CD4-positive, alpha-beta T cell treated with Interleukin-21 for 1 hour (primary cell): Measurements from ENCODE around the gene PIN1.
"Not testable (repeated sequence)": the region's sequence is repeated elsewhere in the genome, so short reads cannot be mapped to it uniquely, and the experiment has no call there.

ENCODE experiments used
- DNase-seq: peaks from one replicate; pipeline ENCODE4 v3.0.0-alpha.2; 2020

The PIN1 gene

DNA sequence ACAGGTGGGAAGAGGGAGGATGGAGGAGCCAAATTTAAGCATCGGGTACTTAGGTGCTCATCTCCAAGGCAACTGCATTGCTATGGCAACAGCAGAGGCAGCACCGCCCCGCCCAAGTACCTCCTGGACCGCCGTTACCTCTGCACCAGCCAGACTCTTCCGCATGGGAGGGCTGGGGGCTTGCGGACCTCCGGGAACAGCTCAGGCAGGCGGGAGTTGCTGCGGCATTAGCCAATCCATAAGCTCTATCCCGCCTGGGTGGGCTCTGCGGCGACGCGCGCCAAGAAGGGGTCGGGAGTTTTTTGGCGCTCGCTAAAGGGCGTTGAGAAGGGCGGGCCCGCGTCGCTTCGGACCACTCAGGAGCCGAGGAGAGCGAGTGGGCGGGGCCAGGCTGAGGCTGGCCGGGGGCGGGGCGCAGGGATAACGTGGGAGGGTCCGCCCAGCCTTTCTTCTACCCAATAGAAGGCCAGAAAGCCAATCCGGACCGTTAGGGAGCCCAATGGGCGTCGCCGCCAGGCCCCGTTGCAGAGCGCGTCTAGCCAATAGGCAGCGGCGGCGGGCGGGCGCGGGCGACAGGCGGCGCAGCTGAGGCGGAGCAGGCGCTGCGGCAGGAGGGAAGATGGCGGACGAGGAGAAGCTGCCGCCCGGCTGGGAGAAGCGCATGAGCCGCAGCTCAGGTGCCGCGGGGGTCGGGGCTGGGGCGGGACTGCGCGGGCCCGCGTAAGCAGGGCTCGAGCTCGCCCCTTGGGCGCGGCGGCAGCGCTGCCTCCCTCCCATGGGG is at the start of gene PIN1:
Gene PIN1, plus strand, starts transcription at position 593 of the 781 bp plus-strand sequence. Its CDS starts 27 bp downstream, at position 620.
- peak; percentile 99 for DNase-seq

DNA sequence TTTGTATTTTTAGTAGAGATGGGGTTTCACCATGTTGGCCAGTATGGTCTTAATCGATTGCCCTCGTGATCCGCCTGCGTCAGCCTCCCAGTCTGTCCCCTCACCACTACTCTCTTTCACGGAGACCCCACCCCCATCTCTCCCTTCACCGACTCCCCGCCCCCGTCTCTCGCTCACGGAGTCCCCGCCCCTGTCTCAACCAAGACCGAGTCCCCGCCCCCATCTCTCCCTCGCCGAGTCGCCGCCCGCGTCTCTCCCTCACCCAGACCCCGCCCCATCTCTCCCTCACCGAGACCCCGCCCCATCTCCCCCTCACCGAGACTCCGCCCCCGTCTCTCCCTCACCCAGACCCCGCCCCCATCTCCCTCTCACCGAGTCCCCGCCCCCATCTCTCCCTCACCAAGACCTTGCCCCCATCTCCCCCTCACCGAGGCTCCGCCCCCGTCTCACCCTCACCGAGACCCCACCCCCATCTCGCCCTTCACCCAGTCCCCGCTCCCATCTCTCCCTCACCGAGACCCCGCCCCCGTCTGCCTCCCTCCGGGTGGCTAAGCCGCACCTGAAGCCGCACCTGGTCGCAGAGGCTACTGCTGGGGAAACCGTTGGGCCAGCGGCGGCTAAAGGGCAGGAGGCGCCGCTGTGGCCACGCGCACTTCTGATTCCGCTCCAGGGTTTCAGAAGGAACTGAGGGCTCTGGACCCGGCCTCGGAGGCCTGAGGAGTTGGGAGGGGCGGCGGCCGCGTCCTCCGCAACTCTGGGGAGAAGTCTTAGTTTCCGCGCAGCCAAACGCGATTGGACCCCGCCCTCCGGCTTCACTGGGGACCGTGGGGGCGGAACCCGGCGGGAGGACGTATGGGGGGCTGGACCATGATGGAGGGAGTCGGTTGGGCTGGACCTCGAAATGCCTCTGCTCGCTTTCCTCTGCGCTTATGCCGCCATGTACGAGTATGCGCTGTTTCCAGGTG is 49.5 kb upstream of the PIN1 start:
- peak; percentile 96 for DNase-seq

DNA sequence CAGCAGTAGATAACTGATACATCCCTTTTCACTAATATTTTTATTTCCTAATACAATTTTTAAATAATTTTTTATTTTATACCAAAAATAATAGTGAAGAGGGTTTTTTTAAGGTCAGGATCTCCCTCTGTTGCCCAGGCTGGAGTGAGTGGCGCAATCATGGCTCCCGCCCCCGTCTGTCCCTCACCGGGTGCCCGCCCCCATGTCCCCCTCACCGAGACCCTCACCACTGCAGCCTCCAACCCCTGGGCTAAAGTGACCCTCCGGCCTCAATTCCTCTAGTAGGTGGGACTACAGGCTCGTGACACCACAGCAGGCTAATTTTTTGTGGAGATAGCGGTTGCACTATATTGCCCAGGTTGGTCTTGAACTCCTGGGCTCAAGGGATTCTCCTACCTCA is 48.8 kb upstream of the PIN1 start:
- DNase-seq = no peak

DNA sequence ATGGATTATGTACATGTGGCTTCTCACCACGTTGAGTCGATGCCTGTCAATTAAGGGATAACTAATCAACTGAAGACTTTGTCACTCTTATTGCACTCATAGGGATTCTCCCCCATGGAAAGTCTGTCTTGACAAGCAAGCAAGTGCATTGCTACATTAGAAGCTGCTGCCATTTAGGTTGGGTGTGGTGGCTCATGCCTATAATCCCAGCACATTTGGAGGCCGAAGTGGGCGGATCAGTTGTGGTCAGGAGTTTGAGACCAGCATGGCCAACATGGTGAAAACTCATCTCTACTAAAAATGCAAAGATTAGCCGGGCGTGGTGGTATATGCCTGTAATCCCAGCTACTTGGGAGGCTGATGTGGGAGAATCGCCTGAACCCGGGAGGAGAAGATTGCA is 48.3 kb upstream of the PIN1 start:
- no peak for DNase-seq

DNA sequence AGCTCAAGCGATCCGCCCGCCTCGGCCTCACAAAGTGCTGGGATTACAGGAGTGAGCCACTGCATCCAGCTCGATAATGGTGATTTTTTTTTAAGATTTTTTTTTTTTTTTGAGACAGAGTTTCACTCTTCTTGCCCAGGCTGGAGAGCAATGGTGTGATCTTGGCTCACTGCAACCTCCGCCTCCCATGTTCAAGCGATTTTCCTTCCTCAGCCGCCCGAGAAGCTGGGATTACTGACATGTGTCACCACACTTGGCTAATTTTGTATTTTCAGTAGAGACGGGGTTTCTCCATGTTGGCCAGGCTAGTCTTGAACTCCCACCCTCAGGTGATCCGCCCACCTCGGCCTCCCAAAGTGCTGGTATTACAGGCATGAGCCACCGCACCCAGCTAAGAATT is 46.5 kb upstream of the PIN1 start:
- not testable (repeated sequence) for DNase-seq

DNA sequence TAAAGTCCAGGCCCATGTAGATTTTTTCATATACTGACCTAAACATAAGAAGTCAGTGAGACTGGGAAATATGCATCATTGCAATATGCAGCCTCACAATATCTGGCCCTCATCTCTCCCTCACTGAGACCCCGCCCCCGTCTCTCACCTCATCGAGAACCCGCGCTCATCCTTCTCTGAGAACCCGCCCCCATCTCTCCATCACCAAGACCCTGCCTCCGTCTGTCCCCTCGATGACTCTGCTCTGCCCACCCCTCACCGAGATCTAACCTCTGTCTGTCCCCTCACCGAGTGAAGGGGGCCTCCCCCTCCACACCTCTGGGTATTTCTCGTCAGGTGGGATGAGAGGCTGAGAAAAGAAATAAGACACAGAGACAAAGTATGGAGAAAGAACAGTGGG is 46.1 kb upstream of the PIN1 start:
- DNase-seq = no peak

DNA sequence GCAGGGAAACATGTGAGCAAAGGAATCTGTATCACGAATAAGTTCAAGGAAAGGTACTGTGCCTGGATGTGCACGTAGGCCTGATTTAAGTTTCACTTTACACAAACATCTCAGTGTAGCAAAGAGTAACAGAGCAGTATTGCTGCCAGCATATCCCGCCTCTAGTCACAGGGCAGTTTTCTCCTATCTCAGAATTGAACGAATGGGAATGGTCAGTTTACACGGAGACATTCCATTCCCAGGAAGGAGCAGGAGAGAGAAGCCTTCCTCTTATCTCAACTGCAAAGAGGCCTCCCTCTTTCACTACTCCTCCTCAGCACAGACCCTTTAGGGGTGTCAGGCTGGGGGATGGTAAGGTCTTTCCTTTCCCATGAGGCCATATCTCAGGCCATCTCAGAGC is 45.5 kb upstream of the PIN1 start:
- not testable (repeated sequence) for DNase-seq

DNA sequence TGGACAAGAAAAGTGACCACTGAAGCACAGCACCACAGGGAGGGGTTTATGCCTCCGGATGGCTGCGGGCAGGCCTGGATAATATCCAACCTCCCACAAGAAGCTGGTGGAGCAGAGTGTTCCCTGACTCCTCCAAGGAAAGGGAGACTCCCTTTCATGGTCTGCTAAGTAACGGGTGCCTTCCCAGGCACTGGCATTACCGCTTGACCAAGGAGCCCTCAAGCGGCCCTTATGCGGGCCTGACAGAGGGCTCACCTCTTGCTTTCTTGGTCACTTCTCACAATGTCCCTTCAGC is 44.1 kb upstream of the PIN1 start:
- not testable (repeated sequence) for DNase-seq

DNA sequence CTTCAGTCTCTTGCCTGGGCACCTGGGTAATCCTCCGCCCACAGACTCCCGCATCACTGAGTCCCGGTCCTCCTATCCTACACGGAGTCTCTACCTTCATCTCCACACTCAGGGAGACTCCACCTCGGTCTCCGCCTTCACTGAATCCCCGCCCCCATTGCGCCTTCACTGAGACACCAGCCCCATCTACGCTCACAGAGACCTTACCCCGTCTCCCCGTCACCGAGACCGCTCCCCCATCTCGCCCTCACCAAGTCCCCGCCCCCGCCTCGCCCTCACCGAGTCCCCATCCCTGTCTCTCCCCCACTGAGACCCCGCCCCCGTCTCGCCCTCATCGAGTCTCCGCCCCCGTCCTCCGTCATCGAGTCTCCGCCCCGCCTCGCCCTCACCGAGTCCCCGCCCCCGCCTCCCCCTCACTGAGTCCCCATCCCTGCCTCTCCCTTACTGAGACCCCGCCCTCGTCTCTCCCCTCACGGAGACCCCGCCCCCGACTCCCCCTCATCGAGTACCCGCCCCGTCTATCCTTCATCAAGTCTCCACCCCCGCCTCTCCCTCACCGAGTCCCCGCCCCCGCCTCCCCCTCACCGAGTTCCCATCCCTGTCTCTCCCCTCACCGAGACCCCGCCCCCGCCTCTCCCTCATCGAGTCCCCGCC is 43.4 kb upstream of the PIN1 start:
- DNase-seq = peak; percentile 96

DNA sequence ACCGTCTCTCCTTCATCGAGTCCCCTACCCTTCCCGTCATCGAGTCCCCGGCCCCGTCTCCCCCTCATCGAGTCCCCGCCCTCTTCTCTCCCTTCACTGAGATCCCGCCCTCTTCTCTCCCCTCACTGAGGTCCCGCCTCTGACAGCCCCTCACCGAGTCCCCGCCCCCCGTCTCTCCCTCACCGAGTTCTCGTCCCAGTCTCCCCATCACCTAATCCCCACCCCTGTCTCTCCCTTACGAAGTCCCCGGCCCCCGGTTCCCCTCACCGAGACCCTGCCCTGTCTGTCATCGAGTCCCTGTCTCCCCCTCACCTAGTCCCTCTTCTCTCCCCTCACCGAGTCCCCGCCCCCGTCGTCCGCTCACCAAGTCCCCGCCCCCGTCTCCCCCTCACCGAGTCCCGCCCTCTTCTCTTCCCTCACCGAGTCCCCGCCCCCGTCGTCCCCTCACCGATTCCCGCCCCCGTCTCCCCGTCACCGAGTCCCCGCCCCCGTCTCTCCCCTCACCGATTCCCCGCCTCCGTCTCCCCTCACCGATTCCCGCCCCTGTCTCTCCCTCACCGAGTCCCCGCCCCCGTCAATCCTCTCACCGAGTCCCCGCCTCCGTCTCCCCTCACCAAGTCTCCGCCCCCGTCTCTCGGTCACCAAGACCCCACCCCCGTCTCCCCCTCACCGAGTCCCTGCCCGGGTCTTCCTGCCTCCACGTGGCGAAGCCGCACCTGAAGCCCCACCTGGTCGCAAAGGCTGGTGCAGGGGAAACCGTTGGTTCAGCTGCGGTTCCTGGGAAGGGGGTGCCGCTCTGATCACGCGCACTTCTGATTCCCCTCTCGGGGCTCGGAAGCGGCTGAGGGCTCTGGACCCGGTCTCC is 42.7 kb upstream of the PIN1 start:
- peak; percentile 95 for DNase-seq

DNA sequence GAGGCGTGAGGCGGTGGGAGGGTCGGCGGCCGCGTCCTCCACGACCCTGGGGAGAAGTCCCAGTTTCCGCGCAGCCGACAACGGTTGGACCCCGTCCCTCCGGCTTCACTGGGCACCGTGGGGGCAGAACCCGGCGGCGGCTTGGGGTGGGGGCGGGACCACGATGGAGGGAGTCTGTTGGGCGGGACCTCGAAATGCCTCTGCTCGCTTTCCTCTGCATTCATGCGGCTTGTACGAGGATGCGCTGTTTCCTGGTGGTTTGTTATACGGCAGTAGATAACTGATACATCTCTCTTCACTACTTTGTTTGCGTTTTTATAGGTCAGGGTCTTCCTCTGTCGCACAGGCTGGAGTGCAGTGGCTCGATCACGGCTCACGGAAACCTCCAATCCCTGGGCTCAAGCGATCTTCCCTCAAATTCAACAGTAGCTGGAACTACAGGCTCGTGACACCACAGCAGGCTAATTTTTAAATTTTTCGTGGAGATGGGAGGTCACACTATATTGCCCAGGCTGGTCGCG is 42.0 kb upstream of the PIN1 start:
- DNase-seq = peak; percentile 73

DNA sequence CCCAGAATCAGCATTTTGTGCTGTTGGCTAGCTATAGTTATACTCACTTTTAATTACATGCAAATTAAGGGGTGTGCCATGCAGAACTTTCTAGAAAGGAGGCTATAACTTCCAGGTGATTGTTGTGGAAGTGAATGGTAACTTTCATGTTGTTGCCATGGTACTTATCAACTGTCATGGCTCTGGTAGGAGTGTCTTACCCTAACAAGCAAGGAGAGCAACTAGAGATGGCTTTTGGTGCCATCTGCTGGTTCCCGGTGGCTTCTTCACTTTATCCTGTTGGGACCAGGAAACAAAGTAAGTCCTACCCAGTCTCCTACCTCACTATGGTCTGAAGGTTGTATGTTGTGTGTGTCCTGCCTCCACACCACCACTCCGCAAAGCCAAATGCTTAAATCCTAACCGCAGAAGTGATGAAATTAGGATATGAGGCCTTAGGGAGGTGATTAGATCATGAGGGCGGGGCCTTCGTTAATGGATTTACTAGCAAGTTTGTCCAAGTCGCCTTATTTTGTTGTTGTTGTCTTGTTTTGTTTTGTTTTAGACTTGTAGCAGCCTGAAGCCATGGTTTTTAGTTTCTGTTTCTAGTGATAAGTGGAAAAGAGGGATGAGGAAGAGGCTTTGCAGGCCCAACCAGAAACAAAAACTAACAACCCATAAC is 38.9 kb upstream of the PIN1 start:
- peak; percentile 95 for DNase-seq

DNA sequence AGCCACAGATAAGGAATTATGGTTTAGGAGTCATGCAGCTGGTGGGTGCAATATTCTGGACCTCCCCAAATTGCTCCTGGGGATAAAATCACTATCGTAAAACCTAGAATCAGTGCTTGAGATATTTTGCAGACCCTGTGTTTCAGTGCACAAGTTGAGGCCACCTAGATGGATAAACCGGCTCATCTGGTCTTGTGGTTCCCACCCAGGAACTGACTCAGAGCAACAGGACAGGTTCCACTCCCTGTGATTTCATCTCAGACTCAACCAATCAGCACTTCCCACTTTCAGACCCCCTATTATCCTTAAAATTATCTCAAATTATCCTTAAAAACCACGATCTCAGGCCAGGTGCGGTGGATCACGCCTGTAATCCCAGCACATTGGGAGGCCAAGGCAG is 37.2 kb upstream of the PIN1 start:
- DNase-seq = no peak

DNA sequence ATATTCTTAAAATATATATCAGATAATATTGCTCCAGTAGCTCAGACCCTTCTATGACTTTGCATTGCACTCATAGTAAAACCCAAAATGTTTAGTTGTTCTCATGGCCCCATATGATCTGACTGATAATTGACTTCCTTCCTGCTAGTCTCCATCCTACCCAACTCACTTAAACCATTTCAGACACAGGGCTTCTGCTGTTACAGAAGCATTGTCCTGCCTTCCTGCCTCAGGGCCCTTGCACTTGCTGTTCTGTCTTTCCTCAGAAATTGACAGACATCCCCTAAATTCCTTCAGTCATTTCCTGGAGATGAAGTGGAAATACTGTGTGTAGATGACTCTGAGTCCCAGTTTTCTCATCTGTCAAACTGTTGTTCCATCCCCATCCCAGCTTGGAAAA is 36.0 kb upstream of the PIN1 start:
- no peak for DNase-seq

DNA sequence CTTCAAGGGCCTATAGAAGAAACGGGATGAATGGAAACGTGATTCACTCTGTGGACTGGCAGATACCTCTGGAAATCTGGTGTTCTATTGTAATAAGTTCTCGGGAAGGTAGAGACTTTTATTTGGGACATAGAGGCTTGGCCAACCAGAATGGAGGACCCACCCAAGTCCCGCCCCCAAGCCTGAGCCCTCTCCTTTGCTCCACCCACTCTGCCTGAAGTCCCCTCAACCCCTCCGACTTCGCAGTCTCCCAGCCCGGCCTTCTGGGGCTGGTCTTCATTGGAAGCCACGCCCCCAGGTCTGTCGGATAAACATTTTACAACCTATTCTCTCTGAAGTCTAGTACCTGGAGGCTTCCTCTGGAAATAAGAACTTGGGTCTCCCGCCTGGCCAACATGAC is 33.1 kb upstream of the PIN1 start:
- no peak for DNase-seq

DNA sequence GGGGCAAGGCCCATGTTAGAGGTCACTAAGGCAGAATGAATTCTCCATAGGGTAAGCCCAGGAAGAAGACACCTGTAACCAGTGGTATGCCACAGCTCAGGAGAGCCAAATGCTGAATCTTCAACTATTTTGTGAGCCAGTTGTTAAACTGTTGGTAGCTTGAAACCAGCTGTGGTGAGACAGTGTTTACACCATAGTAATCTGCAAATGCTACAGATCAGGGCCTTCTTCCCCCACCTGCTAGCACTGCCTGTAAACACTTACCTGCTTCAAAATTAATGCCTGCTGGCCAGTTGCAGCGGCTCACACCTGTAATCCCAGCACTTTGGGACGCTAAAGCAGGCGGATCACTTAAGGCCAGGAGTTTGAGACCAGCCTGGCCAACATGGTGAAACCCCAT is 28.3 kb upstream of the PIN1 start:
- DNase-seq = no peak

DNA sequence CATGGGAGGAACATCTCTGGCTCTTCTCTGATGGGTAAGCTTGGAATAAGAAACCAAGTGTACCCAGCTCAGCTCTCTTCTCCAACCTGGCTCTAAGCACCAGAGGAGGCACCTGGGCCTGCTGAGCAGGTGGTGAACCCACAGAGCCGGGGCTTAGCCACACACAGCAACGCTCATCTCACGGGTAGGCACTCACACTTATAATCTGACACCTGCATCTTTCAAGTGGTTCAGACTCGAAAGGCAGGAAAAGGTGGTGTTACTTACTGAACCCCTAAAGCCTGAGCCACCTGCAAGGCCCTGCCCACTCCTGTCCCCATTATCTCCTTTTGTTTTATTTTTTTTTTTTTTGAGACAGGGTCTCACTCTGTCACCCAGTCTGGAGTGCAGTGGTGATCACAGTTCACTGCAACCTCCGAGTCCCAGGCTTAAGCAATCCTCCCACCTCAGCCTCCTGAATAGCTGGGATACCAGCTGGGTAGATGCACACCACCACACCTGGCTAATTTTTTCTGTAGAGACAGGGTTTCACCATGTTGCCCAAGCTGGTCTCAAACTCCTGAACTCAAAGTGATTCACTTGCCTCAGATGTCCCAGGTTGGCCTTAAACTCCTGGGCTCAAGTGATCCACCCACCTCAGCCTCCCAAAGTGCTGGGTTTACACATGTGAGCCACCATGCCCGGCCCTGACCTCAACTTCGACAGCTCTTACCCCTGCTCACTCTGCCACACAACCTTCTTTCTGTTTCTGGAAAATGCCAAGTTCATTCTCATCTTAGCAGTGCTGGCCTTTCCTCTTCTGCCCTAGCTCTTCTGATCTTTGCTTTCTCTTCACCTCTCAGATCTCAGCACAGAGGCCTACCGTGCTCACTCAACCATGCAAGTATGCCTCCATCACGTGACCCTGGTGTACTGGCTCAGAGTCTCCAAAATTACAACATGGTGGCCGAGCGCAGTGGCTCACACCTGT is 26.0 kb upstream of the PIN1 start:
- DNase-seq = peak; percentile 73

DNA sequence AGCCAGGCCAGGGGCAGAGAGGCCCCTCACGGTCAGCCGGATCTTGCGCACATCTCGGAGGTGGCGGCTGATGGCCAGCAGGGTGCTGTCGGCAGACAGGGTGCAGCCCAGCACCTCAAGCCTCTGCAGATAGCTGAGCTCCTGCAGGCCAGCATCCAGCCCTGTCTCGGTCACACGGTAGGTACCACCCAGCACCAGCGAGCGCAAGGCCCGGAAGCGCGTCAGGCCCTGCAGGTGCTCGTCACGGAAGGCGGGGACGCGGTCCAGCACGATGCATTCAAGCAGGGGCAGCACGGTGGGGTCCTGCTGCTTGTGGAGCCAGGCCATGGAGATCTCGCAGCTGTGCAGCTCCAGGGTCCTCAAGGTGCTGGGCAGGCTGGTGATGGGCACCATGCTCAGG is 24.0 kb upstream of the PIN1 start:
- no peak for DNase-seq

DNA sequence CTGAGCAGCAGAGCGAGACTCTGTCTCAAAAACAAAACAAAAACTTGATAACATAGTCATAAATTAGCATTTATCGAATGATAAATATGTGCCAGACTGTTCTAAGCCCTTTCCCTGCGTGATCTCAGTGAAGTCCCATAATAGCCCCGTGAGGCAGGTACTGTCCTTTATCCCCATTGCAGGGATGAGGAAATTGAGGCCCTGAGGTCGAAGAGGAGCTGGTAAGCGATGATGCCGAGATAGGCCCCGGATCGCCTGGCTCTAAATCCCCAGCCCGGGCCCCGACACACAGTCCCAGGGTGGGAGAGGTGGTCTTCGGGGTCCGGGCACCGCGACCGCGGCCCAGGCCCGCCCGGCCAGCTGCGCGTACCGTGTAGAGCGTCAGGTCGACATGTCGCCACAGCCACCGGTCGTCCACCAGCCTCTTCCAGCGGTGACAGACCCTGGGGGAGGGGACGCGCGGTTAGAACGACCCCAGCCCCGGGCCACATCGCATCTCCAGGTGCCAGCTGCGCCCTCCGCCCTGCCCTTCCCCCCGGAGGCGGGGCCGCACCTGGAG is 16.9 kb upstream of the PIN1 start:
- peak; percentile 7 for DNase-seq
